ENCODE measurements around the gene PRR9.

- TF ChIP-seq, protein P1, sequence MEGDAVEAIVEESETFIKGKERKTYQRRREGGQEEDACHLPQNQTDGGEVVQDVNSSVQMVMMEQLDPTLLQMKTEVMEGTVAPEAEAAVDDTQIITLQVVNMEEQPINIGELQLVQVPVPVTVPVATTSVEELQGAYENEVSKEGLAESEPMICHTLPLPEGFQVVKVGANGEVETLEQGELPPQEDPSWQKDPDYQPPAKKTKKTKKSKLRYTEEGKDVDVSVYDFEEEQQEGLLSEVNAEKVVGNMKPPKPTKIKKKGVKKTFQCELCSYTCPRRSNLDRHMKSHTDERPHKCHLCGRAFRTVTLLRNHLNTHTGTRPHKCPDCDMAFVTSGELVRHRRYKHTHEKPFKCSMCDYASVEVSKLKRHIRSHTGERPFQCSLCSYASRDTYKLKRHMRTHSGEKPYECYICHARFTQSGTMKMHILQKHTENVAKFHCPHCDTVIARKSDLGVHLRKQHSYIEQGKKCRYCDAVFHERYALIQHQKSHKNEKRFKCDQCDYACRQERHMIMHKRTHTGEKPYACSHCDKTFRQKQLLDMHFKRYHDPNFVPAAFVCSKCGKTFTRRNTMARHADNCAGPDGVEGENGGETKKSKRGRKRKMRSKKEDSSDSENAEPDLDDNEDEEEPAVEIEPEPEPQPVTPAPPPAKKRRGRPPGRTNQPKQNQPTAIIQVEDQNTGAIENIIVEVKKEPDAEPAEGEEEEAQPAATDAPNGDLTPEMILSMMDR (conservative IDR thresholded peaks at IDR 0.05): no peak
- no peak for TF ChIP-seq ZFX (IDR thresholded peaks at IDR 0.05)
Measured at GRCh38 chr1:153262070-153262366, 44.6 kb downstream of the PRR9 start.
